ENCODE data around the gene CDKAL1.

- TF ChIP-seq, protein P1, sequence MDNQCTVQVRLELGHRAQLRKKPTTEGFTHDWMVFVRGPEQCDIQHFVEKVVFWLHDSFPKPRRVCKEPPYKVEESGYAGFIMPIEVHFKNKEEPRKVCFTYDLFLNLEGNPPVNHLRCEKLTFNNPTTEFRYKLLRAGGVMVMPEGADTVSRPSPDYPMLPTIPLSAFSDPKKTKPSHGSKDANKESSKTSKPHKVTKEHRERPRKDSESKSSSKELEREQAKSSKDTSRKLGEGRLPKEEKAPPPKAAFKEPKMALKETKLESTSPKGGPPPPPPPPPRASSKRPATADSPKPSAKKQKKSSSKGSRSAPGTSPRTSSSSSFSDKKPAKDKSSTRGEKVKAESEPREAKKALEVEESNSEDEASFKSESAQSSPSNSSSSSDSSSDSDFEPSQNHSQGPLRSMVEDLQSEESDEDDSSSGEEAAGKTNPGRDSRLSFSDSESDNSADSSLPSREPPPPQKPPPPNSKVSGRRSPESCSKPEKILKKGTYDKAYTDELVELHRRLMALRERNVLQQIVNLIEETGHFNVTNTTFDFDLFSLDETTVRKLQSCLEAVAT (IDR thresholded peaks at IDR 0.05), result no peak
- TF ChIP-seq TCF12 (IDR thresholded peaks at IDR 0.05; ENCODE audit: low read depth, low read length), result no peak
- no peak for TF ChIP-seq MEF2B (IDR thresholded peaks at IDR 0.05; ENCODE audit: partially characterized antibody, poor library complexity, severe bottlenecking)
- no peak for TF ChIP-seq GABPA (IDR thresholded peaks at IDR 0.05; ENCODE audit: low read depth)
- TF ChIP-seq, protein P2, sequence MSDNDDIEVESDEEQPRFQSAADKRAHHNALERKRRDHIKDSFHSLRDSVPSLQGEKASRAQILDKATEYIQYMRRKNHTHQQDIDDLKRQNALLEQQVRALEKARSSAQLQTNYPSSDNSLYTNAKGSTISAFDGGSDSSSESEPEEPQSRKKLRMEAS (IDR thresholded peaks at IDR 0.05; ENCODE audit: low read depth, low read length), result no peak
- TF ChIP-seq EZH2 (IDR thresholded peaks at IDR 0.05; ENCODE audit: borderline replicate concordance, control insufficient read depth, low read depth, low read length), result no peak
- TF ChIP-seq MYC (IDR thresholded peaks at IDR 0.05; ENCODE audit: insufficient read depth, insufficient read length, insufficient replicate concordance, low read length, severe bottlenecking), result no peak
- TF ChIP-seq SUPT20H (IDR thresholded peaks at IDR 0.05; ENCODE audit: borderline replicate concordance, control insufficient read depth, low read depth, low read length), result no peak
- no peak for TF ChIP-seq ESRRA (IDR thresholded peaks at IDR 0.05; ENCODE audit: low read length)
- TF ChIP-seq, protein P3, sequence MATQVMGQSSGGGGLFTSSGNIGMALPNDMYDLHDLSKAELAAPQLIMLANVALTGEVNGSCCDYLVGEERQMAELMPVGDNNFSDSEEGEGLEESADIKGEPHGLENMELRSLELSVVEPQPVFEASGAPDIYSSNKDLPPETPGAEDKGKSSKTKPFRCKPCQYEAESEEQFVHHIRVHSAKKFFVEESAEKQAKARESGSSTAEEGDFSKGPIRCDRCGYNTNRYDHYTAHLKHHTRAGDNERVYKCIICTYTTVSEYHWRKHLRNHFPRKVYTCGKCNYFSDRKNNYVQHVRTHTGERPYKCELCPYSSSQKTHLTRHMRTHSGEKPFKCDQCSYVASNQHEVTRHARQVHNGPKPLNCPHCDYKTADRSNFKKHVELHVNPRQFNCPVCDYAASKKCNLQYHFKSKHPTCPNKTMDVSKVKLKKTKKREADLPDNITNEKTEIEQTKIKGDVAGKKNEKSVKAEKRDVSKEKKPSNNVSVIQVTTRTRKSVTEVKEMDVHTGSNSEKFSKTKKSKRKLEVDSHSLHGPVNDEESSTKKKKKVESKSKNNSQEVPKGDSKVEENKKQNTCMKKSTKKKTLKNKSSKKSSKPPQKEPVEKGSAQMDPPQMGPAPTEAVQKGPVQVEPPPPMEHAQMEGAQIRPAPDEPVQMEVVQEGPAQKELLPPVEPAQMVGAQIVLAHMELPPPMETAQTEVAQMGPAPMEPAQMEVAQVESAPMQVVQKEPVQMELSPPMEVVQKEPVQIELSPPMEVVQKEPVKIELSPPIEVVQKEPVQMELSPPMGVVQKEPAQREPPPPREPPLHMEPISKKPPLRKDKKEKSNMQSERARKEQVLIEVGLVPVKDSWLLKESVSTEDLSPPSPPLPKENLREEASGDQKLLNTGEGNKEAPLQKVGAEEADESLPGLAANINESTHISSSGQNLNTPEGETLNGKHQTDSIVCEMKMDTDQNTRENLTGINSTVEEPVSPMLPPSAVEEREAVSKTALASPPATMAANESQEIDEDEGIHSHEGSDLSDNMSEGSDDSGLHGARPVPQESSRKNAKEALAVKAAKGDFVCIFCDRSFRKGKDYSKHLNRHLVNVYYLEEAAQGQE (IDR thresholded peaks at IDR 0.05; ENCODE audit: low read depth, low read length), result no peak
- TF ChIP-seq CHD1 (IDR thresholded peaks at IDR 0.05; ENCODE audit: low read depth, low read length), result no peak
- TF ChIP-seq, protein P4, sequence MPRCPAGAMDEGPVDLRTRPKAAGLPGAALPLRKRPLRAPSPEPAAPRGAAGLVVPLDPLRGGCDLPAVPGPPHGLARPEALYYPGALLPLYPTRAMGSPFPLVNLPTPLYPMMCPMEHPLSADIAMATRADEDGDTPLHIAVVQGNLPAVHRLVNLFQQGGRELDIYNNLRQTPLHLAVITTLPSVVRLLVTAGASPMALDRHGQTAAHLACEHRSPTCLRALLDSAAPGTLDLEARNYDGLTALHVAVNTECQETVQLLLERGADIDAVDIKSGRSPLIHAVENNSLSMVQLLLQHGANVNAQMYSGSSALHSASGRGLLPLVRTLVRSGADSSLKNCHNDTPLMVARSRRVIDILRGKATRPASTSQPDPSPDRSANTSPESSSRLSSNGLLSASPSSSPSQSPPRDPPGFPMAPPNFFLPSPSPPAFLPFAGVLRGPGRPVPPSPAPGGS (IDR thresholded peaks at IDR 0.05; ENCODE audit: borderline replicate concordance, insufficient read depth, low read depth, low read length, poor library complexity, severe bottlenecking), result no peak
- no peak for TF ChIP-seq BCLAF1 (IDR thresholded peaks at IDR 0.05)
- no peak for TF ChIP-seq POLR2AphosphoS5 (IDR thresholded peaks at IDR 0.05; ENCODE audit: low read length)
Observed at GRCh38 chr6:20793174-20793573, 258.9 kb downstream of the CDKAL1 start.
